CD4-positive, alpha-beta T cell (primary cell): ENCODE results near the gene GLDC. TPM values are rescaled to one million over a fixed set of nuclear protein-coding genes. Genes with fewer than 3 reads are reported as not detected.

Source experiments
- ATAC-seq: fragments of 200-7000 bp; cut with Tn5 transposase; one replicate; pipeline ENCODE4 v1.10.0; 2022; ENCODE audit warnings: mild to moderate bottlenecking; ENCODE audit not compliant: poor library complexity
- CTCF ChIA-PET: fragments of 350-600 bp; sonication (Branson Sonifier 250); formaldehyde crosslinking; loops from one replicate; lab custom pipeline; 2021; ENCODE audit warnings: antibody characterized with exemption, inconsistent platforms; lab: Charles Lee
- POLR2A ChIA-PET: fragments of 350-600 bp; sonication (Branson Sonifier 250); formaldehyde crosslinking; loops from one replicate; lab custom pipeline; 2021; ENCODE audit warnings: antibody characterized with exemption, inconsistent platforms; lab: Charles Lee
- DNase-seq, 14 experiments: peaks; one replicate each; pipeline ENCODE4 v3.0.0-alpha.2; 2013 to 2020; ENCODE audit warnings: mixed read lengths in 2 of 14
- H3K27ac ChIP-seq, 2 donors: one replicate each; pipeline versions ENCODE4 v1.5.1 to v1.7.0; 2013; ENCODE audit warnings: low read length in 2 of 2, low read depth in 1 of 2, mild to moderate bottlenecking in 1 of 2
- H3K27me3 ChIP-seq, 2 experiments: 1 replicate in 1 of 2; 2 replicates in 1 of 2; pipeline versions ENCODE4 v1.6.1 to v1.7.0; 2013; ENCODE audit warnings: low read length in 2 of 2, control low read depth in 1 of 2, mild to moderate bottlenecking in 1 of 2, moderate library complexity in 1 of 2; ENCODE audit not compliant: insufficient read depth in 2 of 2, control insufficient read depth in 1 of 2
- H3K36me3 ChIP-seq: one replicate; pipeline ENCODE4 v1.6.1; 2013; ENCODE audit warnings: low read length, control low read depth; ENCODE audit not compliant: insufficient read depth
- H3K4me1 ChIP-seq: one replicate; pipeline ENCODE4 v1.6.1; 2013; ENCODE audit warnings: low read length, control low read depth; ENCODE audit not compliant: insufficient read depth
- H3K4me3 ChIP-seq: one replicate; pipeline ENCODE4 v1.5.1; 2013; ENCODE audit warnings: mild to moderate bottlenecking, low read length, moderate library complexity
- H3K9me3 ChIP-seq, 2 experiments: 1 replicate in 1 of 2; 2 replicates in 1 of 2; pipeline versions ENCODE4 v1.6.1 to v1.7.0; 2013; ENCODE audit warnings: low read length in 2 of 2, mild to moderate bottlenecking in 2 of 2, control low read depth in 1 of 2, moderate library complexity in 1 of 2; ENCODE audit not compliant: control insufficient read depth in 1 of 2, insufficient read depth in 1 of 2
- H3K27ac Mint-ChIP-seq: one replicate; pipeline ENCODE4 v1.8.0; 2020; ENCODE audit warnings: mixed read lengths
- H3K27me3 Mint-ChIP-seq: one replicate; pipeline ENCODE4 v1.8.0; 2021; ENCODE audit warnings: mixed read lengths
- H3K36me3 Mint-ChIP-seq: one replicate; pipeline ENCODE4 v1.8.0; 2021; ENCODE audit warnings: low read depth, mixed read lengths
- H3K4me1 Mint-ChIP-seq: one replicate; pipeline ENCODE4 v1.8.0; 2021; ENCODE audit warnings: low read depth, mixed read lengths
- H3K4me3 Mint-ChIP-seq: one replicate; pipeline ENCODE4 v1.8.0; 2020; ENCODE audit warnings: mild to moderate bottlenecking, mixed read lengths
- H3K9me3 Mint-ChIP-seq: one replicate; pipeline ENCODE4 v1.8.0; 2020; ENCODE audit warnings: mixed read lengths
- intact Hi-C, 2 experiments: fragments of 100-400 bp; cut with DNase I in 1 of 2; cut with micrococcal nuclease in 1 of 2; formaldehyde crosslinking; loops; one replicate each; pipeline versions ENCODE4 v1.15.1 to v1.9.0; 2023 to 2025; cut with DNase I, micrococcal nuclease
- total RNA-seq, 174 experiments: library from RNA in 2 of 174; stranded (reverse) in 2 of 174; gene quantifications; one replicate each; pipeline ENCODE4 v1.2.3 and lab custom pipeline; 2021 to 2026
- TF ChIP-seq, protein P1 (sequence below): fragments of 200-600 bp; IDR thresholded peaks from one replicate; pipeline ENCODE4 v1.8.0; 2022; ENCODE audit warnings: antibody characterized with exemption, mild to moderate bottlenecking

Gene GLDC
- total RNA-seq, 2 experiments from 2014 or later: not detected

DNA sequence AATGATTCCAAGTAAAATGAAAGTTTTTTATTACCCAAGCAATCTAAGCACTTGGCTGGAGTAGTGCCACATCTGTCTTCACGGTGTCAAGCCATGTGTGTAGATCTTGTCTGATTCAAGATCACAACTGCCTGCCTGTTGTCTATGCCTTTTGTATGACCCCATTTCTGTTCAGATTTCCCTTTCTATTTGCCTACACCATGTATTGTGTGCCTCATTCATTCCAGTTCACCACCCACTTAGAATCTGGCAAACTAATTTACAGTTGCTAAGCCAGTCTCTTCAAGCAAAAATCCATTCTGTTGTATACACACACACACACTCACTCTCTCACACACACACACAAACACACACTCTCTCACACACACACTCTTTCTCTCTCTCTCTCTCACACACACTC, 33.7 kb downstream of the GLDC start:
- H3K27ac Mint-ChIP-seq: no peak overlapping the region
- Histone ChIP-seq H3K27ac (no peak overlapping the region), H3K4me1 (no peaks in the 10 kb centered on the region), H3K9me3 (no peaks in the 10 kb centered on the region), H3K27me3 (no peaks in the 10 kb centered on the region), H3K36me3 (no peaks in the 10 kb centered on the region), H3K4me3 (no peak overlapping the region)
- no peak for ATAC-seq
- H3K36me3 Mint-ChIP-seq: no peaks in the 10 kb centered on the region
- intact Hi-C loops: no loop called here
- H3K9me3 Mint-ChIP-seq: no peaks in the 10 kb centered on the region
- no peak overlapping the region for H3K4me3 Mint-ChIP-seq
- H3K4me1 Mint-ChIP-seq: no peaks in the 10 kb centered on the region
- DNase-seq: no peak
- CTCF ChIA-PET: no interaction called here
- TF ChIP-seq, protein P1, sequence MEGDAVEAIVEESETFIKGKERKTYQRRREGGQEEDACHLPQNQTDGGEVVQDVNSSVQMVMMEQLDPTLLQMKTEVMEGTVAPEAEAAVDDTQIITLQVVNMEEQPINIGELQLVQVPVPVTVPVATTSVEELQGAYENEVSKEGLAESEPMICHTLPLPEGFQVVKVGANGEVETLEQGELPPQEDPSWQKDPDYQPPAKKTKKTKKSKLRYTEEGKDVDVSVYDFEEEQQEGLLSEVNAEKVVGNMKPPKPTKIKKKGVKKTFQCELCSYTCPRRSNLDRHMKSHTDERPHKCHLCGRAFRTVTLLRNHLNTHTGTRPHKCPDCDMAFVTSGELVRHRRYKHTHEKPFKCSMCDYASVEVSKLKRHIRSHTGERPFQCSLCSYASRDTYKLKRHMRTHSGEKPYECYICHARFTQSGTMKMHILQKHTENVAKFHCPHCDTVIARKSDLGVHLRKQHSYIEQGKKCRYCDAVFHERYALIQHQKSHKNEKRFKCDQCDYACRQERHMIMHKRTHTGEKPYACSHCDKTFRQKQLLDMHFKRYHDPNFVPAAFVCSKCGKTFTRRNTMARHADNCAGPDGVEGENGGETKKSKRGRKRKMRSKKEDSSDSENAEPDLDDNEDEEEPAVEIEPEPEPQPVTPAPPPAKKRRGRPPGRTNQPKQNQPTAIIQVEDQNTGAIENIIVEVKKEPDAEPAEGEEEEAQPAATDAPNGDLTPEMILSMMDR: no peak
- H3K27me3 Mint-ChIP-seq: no peaks in the 10 kb centered on the region
- POLR2A ChIA-PET: interaction anchor here (0.8 kb wide), 1 partner anchor 57 kb away, joined by 4 read pairs; no protein-coding TSS in a partner anchor

DNA sequence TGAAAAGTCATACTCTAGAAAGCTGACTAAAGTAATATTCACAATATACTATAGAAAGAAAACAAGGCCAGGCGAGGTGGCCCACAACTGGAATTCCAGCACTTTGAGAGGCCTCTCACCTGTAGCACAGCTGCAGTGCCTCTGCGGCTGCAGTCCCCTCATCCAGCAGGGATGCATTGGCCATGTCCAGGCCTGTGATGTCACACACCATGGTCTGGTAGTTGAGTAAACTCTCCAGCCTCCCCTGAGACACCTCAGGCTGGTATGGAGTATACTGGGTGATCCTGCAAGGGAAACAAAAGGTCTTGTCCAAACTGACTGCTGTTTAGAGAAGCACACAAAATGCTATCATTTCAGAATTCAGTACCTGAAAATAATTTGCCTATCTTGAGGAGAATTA, 35.5 kb downstream of the GLDC start:
- Histone ChIP-seq H3K4me1 (no peaks in the 10 kb centered on the region), H3K4me3 (no peak overlapping the region), H3K27me3 (no peaks in the 10 kb centered on the region), H3K36me3 (no peaks in the 10 kb centered on the region), H3K27ac (no peak overlapping the region), H3K9me3 (no peaks in the 10 kb centered on the region)
- ChIA-PET CTCF (interaction anchor here (1.3 kb wide), 1 partner anchor 11 kb away, joined by 3 read pairs; no protein-coding TSS in a partner anchor), POLR2A (no interaction called here)
- intact Hi-C loops: no loop called here
- H3K9me3 Mint-ChIP-seq: no peaks in the 10 kb centered on the region
- TF ChIP-seq, protein P1: no peak
- DNase-seq: no peak
- H3K27ac Mint-ChIP-seq: no peak overlapping the region
- no peak overlapping the region for H3K4me3 Mint-ChIP-seq
- ATAC-seq: no peak
- no peaks in the 10 kb centered on the region for H3K4me1 Mint-ChIP-seq
- no peaks in the 10 kb centered on the region for H3K27me3 Mint-ChIP-seq
- H3K36me3 Mint-ChIP-seq: no peaks in the 10 kb centered on the region

DNA sequence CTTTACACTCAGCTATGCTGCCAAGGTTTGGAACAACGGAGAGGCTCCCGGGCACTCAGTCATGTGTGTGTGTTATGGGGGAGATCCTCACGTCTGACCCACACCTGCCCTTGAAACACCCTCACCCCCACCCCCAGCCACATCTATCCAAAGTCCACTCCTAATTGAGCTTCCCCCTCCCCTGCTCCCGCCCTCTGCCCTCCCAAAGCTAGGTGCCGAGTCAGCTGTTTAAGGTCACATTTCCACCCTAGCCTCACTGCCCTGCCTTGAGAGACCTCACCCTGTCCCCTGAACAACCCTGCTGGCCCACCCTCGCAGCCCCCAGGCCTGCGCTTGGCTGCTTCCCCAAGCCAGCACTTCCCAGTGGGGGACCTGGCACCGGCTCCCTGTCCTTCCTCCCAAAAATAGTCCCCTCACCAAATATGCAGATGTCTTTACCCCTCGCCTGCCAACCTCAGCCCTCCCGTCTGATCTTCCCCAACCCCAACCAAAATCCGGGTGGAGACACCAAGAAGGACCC, 36.0 kb downstream of the GLDC start:
- DNase-seq: no peak
- TF ChIP-seq, protein P1: no peak
- ChIA-PET POLR2A (no interaction called here), CTCF (no interaction called here)
- no peak overlapping the region for H3K4me3 Mint-ChIP-seq
- no peaks in the 10 kb centered on the region for H3K4me1 Mint-ChIP-seq
- H3K9me3 Mint-ChIP-seq: no peaks in the 10 kb centered on the region
- no peak for ATAC-seq
- Histone ChIP-seq H3K27ac (no peak overlapping the region), H3K36me3 (no peaks in the 10 kb centered on the region), H3K4me1 (no peaks in the 10 kb centered on the region), H3K4me3 (no peak overlapping the region), H3K9me3 (no peaks in the 10 kb centered on the region), H3K27me3 (no peaks in the 10 kb centered on the region)
- intact Hi-C loops: no loop called here
- no peaks in the 10 kb centered on the region for H3K27me3 Mint-ChIP-seq
- H3K36me3 Mint-ChIP-seq: no peaks in the 10 kb centered on the region
- H3K27ac Mint-ChIP-seq: no peak overlapping the region
